GM19238 (cell line): ENCODE data around the gene SH2D1A.
"Not testable (repeated sequence)": the region's sequence is repeated elsewhere in the genome, so short reads cannot be mapped to it uniquely, and the experiment has no call there.

Experiments
- DNase-seq: peaks from one replicate; pipeline ENCODE4 v3.0.0; 2011; ENCODE audit warnings: low spot score; ENCODE audit not compliant: insufficient read length

Gene SH2D1A

GRCh38 chrX:124346117-124346876 lies at the start of gene SH2D1A:
SH2D1A (plus strand) TSS chrX:124346563; CDS start chrX:124346643, 80 bp downstream.
- DNase-seq = no peak

- not testable (repeated sequence) for DNase-seq
Measured at GRCh38 chrX:124299323-124299722, 47.0 kb upstream of the SH2D1A start.

GRCh38 chrX:124300405-124300804 lies 46.0 kb upstream of the SH2D1A start:
- no peak for DNase-seq

- no peak for DNase-seq
Measured at GRCh38 chrX:124307253-124307907, 39.0 kb upstream of the SH2D1A start.

GRCh38 chrX:124325732-124326131 lies 20.6 kb upstream of the SH2D1A start:
- DNase-seq = no peak

GRCh38 chrX:124328765-124329164 lies 17.6 kb upstream of the SH2D1A start:
- no peak for DNase-seq

GRCh38 chrX:124332481-124333424 lies 13.6 kb upstream of the SH2D1A start, which contains the start of gene TEX13D:
TEX13D (plus strand) TSS chrX:124332660; CDS start chrX:124332918, 258 bp downstream.
- DNase-seq = no peak

GRCh38 chrX:124333862-124334261 lies 12.5 kb upstream of the SH2D1A start:
- DNase-seq = no peak

GRCh38 chrX:124334555-124334954 lies 11.8 kb upstream of the SH2D1A start:
- not testable (repeated sequence) for DNase-seq

- DNase-seq = no peak
Measured at GRCh38 chrX:124335598-124335997, 10.8 kb upstream of the SH2D1A start.

GRCh38 chrX:124337916-124338315 lies 8.4 kb upstream of the SH2D1A start:
- DNase-seq = no peak

- no peak for DNase-seq
Measured at GRCh38 chrX:124338733-124339514, 7.4 kb upstream of the SH2D1A start.

- DNase-seq = no peak
Measured at GRCh38 chrX:124341396-124342132, 4.8 kb upstream of the SH2D1A start.

GRCh38 chrX:124342174-124342867 lies 4.0 kb upstream of the SH2D1A start:
- no peak for DNase-seq

- no peak for DNase-seq
Measured at GRCh38 chrX:124343016-124343415, 3.3 kb upstream of the SH2D1A start.

GRCh38 chrX:124344246-124344645 lies 2.1 kb upstream of the SH2D1A start:
- no peak for DNase-seq

GRCh38 chrX:124346877-124347241 lies 496 bp downstream of the SH2D1A start:
- DNase-seq = no peak

- no peak for DNase-seq
Measured at GRCh38 chrX:124347242-124347641, 879 bp downstream of the SH2D1A start.

GRCh38 chrX:124348182-124348581 lies 1.8 kb downstream of the SH2D1A start:
- no peak for DNase-seq
